HepG2 (cell line): ENCODE results near the gene VAMP2. TPM values are rescaled to one million over a fixed set of nuclear protein-coding genes. Genes with fewer than 3 reads are reported as not detected.
A peak's percentile ranks its signal among the peaks of the same experiment; 100 is the strongest.

Experiments
- FOXA3 ChIP-seq: IDR thresholded peaks from 2 replicates; pipeline ENCODE4 v1.6.1; 2016; ENCODE audit warnings: missing genetic modification reagents, missing compliant biosample characterization
- FOXP1 ChIP-seq, 2 experiments: fragments of 450-650 bp in 1 of 2; IDR thresholded peaks; 2 replicates each; pipeline ENCODE4 v1.6.1; 2017 to 2018; ENCODE audit warnings: antibody characterized with exemption in 1 of 2
- KAT8 ChIP-seq: IDR thresholded peaks from 2 replicates; pipeline ENCODE4 v1.6.1; 2016; ENCODE audit warnings: missing genetic modification reagents, missing compliant biosample characterization
- KDM3A ChIP-seq: IDR thresholded peaks from 2 replicates; pipeline ENCODE4 v1.6.1; 2018; ENCODE audit warnings: low read depth, missing compliant biosample characterization
- KLF6 ChIP-seq: IDR thresholded peaks from 2 replicates; pipeline ENCODE4 v1.8.0; 2016; ENCODE audit warnings: missing biosample characterization, missing genetic modification reagents
- NONO ChIP-seq, 2 experiments: fragments of 450-650 bp in 1 of 2; sonication (generic) in 1 of 2; formaldehyde crosslinking in 1 of 2; IDR thresholded peaks in 1 of 2; conservative IDR thresholded peaks in 1 of 2; 2 replicates each; pipeline versions ENCODE4 v1.6.1 to v1.8.0; 2017 to 2022; ENCODE audit warnings: mild to moderate bottlenecking in 1 of 2, missing genetic modification reagents in 1 of 2, moderate library complexity in 1 of 2
- SP140L ChIP-seq: sonication (generic); formaldehyde crosslinking; IDR thresholded peaks from 2 replicates; pipeline ENCODE4 v1.4.0; 2020; ENCODE audit warnings: missing genetic modification reagents, borderline replicate concordance
- SRSF1 ChIP-seq: fragments of 200-400 bp; formaldehyde crosslinking; optimal IDR thresholded peaks from 2 replicates; pipeline ENCODE3; 2017; ENCODE audit warnings: mild to moderate bottlenecking, low read depth, low read length, moderate library complexity
- STAG1 ChIP-seq: sonication (generic); formaldehyde crosslinking; IDR thresholded peaks from 2 replicates; pipeline ENCODE4 v1.4.0; 2020; ENCODE audit warnings: missing genetic modification reagents
- STAT5B ChIP-seq: sonication (generic); formaldehyde crosslinking; IDR thresholded peaks from 2 replicates; pipeline ENCODE4 v1.4.0; 2020; ENCODE audit warnings: missing genetic modification reagents
- TFAP4 ChIP-seq: sonication (generic); IDR thresholded peaks from 2 replicates; pipeline ENCODE4 v1.6.1; 2016; ENCODE audit warnings: low read depth, borderline replicate concordance
- ZBTB3 ChIP-seq: sonication (generic); formaldehyde crosslinking; IDR thresholded peaks from 2 replicates; pipeline ENCODE4 v1.4.0; 2020; ENCODE audit warnings: low read depth, mild to moderate bottlenecking, moderate library complexity, missing genetic modification reagents, borderline replicate concordance
- ZNF282 ChIP-seq: fragments of 450-650 bp; IDR thresholded peaks from 2 replicates; pipeline ENCODE4 v1.6.1; 2018; ENCODE audit not compliant: partially characterized antibody
- ZNF34 ChIP-seq: sonication (generic); formaldehyde crosslinking; IDR thresholded peaks from 2 replicates; pipeline ENCODE4 v1.4.0; 2020; ENCODE audit warnings: mild to moderate bottlenecking, missing genetic modification reagents, borderline replicate concordance
- ZNF710 ChIP-seq: sonication (generic); formaldehyde crosslinking; IDR thresholded peaks from 2 replicates; pipeline ENCODE4 v1.5.0; 2020; ENCODE audit warnings: mild to moderate bottlenecking, missing genetic modification reagents, borderline replicate concordance
- polyA plus RNA-seq, 8 experiments: library from polyadenylated mRNA; depleted of rRNA in 3 of 8; stranded (reverse) in 7 of 8; unstranded in 1 of 8; fragments of >200 nt; fragmentation: Illumina TruSeq in 4 of 8; extraction: Trizol in 4 of 8; gene quantifications; 2 replicates each; pipeline versions ENCODE4 v1.2.1 to v1.2.3, GENCODE V29; 2011 to 2016; ENCODE audit warnings: low read depth in 4 of 8, missing spikeins in 1 of 8, mixed read lengths in 1 of 8; ENCODE audit not compliant: insufficient read depth in 1 of 8
- total RNA-seq, 5 experiments: library from RNA; depleted of rRNA; stranded (reverse); fragments of >200 nt; fragmentation: Illumina TruSeq; extraction: Trizol; gene quantifications; 2 replicates each; pipeline ENCODE4 v1.2.3, GENCODE V29; 2016; ENCODE audit warnings: low read depth in 1 of 5
- TF ChIP-seq, protein P1 (sequence below): IDR thresholded peaks from 2 replicates; pipeline ENCODE4 v1.6.1; 2016
- TF ChIP-seq, protein P2 (sequence below): sonication (generic); formaldehyde crosslinking; IDR thresholded peaks from 2 replicates; pipeline ENCODE4 v1.4.0; 2020; ENCODE audit warnings: mild to moderate bottlenecking, missing genetic modification reagents, borderline replicate concordance
- TF ChIP-seq, protein P3 (sequence below): sonication (generic); formaldehyde crosslinking; IDR thresholded peaks from 2 replicates; pipeline ENCODE4 v1.4.0; 2020; ENCODE audit warnings: missing genetic modification reagents
- TF ChIP-seq, protein P4 (sequence below): sonication (generic); formaldehyde crosslinking; IDR thresholded peaks from 2 replicates; pipeline ENCODE4 v1.9.0; 2021; ENCODE audit warnings: missing genetic modification reagents, mild to moderate bottlenecking, borderline replicate concordance

Gene VAMP2
- total and polyA plus RNA-seq, 2 of the 13 experiments (the other 11 are each of a cell fraction or from before 2014, with no cell fraction given), result 3.9 to 17.2 TPM

DNA sequence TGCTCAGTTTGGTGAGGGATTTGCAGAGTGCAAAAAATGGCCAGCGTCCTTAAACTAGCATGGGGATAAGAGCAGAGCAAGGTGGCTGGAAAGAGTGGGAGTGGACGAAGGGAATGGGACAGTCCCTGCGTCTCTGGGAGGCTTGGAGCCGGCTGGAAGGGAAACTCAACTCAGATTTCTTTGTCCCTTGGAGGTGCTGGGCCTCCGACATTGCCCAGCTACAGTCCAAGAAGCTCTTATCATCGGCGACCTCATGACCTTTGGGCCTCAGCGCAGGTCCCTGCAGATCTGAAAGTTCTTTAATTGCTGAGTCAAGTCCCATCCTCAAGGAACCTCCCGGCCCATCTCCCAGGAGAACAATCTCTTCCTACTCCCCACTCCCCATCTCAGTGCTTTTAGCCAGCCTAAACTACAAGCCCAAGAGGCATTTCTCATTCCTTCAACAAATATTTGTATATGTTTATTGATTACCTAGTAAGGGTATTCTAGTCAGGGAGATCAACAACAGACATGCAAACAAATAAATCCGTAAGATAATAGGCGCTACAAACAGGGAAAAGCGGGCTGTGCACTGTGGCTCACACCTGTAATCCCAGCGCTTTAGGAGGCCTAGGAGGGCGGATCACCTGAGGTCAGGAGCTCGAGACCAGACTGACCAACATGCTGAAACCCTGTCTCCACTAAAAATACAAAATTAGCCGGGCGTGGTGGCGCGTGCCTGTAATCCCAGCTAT lies 14.4 kb upstream of the VAMP2 start (continued):
- TF ChIP-seq, protein P1, sequence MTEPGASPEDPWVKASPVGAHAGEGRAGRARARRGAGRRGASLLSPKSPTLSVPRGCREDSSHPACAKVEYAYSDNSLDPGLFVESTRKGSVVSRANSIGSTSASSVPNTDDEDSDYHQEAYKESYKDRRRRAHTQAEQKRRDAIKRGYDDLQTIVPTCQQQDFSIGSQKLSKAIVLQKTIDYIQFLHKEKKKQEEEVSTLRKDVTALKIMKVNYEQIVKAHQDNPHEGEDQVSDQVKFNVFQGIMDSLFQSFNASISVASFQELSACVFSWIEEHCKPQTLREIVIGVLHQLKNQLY (CRISPR knock-in tag), result peak; percentile 9; the same call in 1 of the 2 replicates
- no peak for TF ChIP-seq SP140L
- TF ChIP-seq STAT5B, result no peak
- TF ChIP-seq KAT8 (CRISPR knock-in tag), result no peak
- TF ChIP-seq SRSF1, result no peak
- TF ChIP-seq FOXP1 (IDR thresholded peaks at IDR 0.05), result no peak
- TF ChIP-seq FOXP1 (CRISPR knock-in tag; IDR thresholded peaks at IDR 0.05), result peak; percentile 55; the same call in 1 of the 2 replicates
- TF ChIP-seq, protein P2, sequence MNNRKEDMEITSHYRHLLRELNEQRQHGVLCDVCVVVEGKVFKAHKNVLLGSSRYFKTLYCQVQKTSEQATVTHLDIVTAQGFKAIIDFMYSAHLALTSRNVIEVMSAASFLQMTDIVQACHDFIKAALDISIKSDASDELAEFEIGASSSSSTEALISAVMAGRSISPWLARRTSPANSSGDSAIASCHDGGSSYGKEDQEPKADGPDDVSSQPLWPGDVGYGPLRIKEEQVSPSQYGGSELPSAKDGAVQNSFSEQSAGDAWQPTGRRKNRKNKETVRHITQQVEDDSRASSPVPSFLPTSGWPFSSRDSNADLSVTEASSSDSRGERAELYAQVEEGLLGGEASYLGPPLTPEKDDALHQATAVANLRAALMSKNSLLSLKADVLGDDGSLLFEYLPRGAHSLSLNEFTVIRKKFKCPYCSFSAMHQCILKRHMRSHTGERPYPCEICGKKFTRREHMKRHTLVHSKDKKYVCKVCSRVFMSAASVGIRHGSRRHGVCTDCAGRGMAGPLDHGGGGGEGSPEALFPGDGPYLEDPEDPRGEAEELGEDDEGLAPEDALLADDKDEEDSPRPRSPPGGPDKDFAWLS, result no peak
- TF ChIP-seq TFAP4, result no peak
- no peak for TF ChIP-seq ZBTB3 (CRISPR knock-in tag)
- TF ChIP-seq ZNF34 (CRISPR knock-in tag), result no peak
- TF ChIP-seq, protein P3, sequence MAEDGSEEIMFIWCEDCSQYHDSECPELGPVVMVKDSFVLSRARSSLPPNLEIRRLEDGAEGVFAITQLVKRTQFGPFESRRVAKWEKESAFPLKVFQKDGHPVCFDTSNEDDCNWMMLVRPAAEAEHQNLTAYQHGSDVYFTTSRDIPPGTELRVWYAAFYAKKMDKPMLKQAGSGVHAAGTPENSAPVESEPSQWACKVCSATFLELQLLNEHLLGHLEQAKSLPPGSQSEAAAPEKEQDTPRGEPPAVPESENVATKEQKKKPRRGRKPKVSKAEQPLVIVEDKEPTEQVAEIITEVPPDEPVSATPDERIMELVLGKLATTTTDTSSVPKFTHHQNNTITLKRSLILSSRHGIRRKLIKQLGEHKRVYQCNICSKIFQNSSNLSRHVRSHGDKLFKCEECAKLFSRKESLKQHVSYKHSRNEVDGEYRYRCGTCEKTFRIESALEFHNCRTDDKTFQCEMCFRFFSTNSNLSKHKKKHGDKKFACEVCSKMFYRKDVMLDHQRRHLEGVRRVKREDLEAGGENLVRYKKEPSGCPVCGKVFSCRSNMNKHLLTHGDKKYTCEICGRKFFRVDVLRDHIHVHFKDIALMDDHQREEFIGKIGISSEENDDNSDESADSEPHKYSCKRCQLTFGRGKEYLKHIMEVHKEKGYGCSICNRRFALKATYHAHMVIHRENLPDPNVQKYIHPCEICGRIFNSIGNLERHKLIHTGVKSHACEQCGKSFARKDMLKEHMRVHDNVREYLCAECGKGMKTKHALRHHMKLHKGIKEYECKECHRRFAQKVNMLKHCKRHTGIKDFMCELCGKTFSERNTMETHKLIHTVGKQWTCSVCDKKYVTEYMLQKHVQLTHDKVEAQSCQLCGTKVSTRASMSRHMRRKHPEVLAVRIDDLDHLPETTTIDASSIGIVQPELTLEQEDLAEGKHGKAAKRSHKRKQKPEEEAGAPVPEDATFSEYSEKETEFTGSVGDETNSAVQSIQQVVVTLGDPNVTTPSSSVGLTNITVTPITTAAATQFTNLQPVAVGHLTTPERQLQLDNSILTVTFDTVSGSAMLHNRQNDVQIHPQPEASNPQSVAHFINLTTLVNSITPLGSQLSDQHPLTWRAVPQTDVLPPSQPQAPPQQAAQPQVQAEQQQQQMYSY (CRISPR knock-in tag), result peak; percentile 94
- TF ChIP-seq STAG1, result no peak
- TF ChIP-seq, protein P4, sequence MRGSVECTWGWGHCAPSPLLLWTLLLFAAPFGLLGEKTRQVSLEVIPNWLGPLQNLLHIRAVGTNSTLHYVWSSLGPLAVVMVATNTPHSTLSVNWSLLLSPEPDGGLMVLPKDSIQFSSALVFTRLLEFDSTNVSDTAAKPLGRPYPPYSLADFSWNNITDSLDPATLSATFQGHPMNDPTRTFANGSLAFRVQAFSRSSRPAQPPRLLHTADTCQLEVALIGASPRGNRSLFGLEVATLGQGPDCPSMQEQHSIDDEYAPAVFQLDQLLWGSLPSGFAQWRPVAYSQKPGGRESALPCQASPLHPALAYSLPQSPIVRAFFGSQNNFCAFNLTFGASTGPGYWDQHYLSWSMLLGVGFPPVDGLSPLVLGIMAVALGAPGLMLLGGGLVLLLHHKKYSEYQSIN, result no peak
- TF ChIP-seq KLF6 (CRISPR knock-in tag), result no peak
- no peak for TF ChIP-seq KDM3A (CRISPR knock-in tag)
- TF ChIP-seq ZNF282, result no peak
- TF ChIP-seq NONO (IDR thresholded peaks at IDR 0.05), result no peak
- no peak for TF ChIP-seq NONO (CRISPR knock-in tag; conservative IDR thresholded peaks at IDR 0.05)
- 0 out of 2 replicates have a peak, but pooled peaks have one; percentile 9 for TF ChIP-seq ZNF710 (CRISPR knock-in tag)
- TF ChIP-seq FOXA3 (CRISPR knock-in tag), result no peak
